Retinal pigment epithelial cell (primary cell): ENCODE measurements around the gene GPRASP3.

Experiments
- DNase-seq: peaks from one replicate; pipeline ENCODE4 v3.0.0-alpha.2; 2010; ENCODE audit warnings: low read depth
- H3K4me3 ChIP-seq: 2 replicates; pipeline ENCODE4 v1.5.1; 2011; ENCODE audit warnings: mild to moderate bottlenecking, low read length, control low read depth, moderate library complexity
- CTCF ChIP-seq: conservative IDR thresholded peaks from 2 replicates; pipeline ENCODE4 v1.5.1; 2011; ENCODE audit warnings: low read depth, low read length, control low read depth, inconsistent platforms

Gene GPRASP3

DNA sequence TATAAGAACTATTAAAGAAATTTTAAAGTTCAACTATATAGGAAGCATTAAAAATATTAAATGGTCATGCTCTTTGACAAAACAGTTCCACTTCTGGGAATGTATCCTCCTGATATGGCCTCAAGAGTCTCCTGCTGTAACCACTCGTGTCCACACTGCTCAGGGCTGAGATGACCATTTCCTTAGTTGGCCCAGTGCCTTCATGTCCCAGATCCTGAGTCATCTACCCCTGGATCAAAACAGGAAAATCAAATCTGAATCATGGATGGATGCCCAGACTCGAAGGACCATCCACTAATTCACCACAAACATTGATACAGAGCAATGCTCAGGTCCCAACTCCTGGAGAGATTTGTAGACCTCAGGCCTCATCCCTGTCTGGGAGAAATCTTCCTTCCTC, 44.7 kb downstream of the GPRASP3 start:
- peak; percentile 15 for DNase-seq
- TF ChIP-seq CTCF: no peak
- H3K4me3 ChIP-seq: no peak overlapping the region

DNA sequence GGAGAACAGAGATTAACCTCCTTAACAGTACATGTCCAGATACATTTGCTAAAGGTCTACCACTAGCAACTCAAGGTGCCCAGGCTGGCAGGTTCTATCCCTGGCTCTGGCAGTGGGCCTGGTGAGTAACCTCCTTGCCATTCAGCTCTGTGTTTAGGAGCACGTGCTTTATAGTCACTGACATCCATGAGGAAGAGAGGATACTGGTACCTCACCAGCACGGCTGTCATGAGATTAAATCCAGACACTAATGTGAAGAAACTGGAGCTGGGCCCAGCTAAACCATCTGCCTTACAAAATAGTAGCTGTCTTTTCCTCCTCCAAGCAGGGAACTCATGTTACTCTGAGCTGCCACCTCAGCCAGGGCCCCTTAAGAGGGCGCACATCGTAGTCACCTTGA, 45.3 kb downstream of the GPRASP3 start:
- no peak overlapping the region for H3K4me3 ChIP-seq
- peak; percentile 9 for DNase-seq
- no peak for TF ChIP-seq CTCF

DNA sequence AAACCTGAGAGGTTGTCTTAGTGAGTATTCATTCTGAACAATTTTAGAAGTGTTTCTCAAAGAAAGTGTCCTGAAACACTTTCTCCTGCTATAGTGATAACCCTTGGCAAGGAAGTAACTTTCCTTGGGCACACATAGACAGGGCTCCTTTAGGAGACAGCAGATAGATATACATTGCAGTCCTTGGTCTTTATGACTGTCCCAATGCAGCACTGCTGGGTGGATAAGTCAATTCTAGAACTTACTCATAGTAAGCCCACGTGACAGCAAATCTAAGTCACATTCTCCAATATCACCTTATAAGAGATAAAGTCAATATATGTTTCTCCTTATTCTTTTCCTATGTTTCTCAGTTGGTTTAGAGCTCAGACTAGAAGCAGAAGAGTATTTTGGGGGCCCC, 46.7 kb downstream of the GPRASP3 start:
- no peak for TF ChIP-seq CTCF
- H3K4me3 ChIP-seq: no peak overlapping the region
- DNase-seq: no peak

GRCh38 chrX:102768987-102769761, 48.6 kb downstream of the GPRASP3 start:
- TF ChIP-seq CTCF: no peak
- DNase-seq: peak; percentile 51
- peak overlapping the region; percentile 82 for H3K4me3 ChIP-seq
